ENCODE measurements around the gene SIK3.
A peak's percentile ranks its signal among the peaks of the same experiment; 100 is the strongest.

The SIK3 gene

DNA sequence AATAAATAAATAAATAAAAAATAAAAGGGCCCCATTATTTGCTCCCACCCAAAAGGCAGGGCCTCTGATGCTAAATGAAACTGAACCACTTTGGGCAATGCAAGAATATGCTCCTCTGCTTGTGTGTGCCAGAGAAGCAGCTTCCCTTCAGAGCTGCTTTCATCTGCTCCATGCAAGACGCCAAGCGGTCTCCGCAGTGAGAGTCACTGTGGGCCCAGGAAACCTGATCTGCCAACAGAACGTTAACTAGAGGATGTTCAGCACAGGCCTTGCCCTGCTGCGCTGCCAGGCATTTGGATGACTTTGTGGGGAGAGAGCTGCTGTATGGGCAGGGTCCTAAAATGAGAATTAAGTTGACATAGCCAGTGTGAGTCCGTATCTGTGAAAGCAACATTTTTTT is 217.1 kb downstream of the SIK3 start:
- Histone ChIP-seq H3K36me3 (ENCODE audit: insufficient read depth, low read length) (no peaks in the 10 kb centered on the region), H3K4me1 (ENCODE audit: insufficient read depth, low read length) (no peaks in the 10 kb centered on the region), H3K79me2 (ENCODE audit: insufficient read depth, low read length) (no peaks in the 10 kb centered on the region), H3K27ac (ENCODE audit: low read length) (no peak overlapping the region), H4K20me1 (ENCODE audit: insufficient read depth, low read length) (no peaks in the 10 kb centered on the region), H2AFZ (ENCODE audit: low read depth, low read length) (no peak overlapping the region), H3K9ac (ENCODE audit: low read depth, low read length) (no peak overlapping the region), H3K4me2 (ENCODE audit: insufficient read depth, low read length) (no peak overlapping the region), H3K27me3 (ENCODE audit: insufficient read depth, low read length, poor library complexity) (no peaks in the 10 kb centered on the region), H3K9me3 (ENCODE audit: insufficient read depth, low read length, severe bottlenecking) (no peaks in the 10 kb centered on the region), H3K4me3 (ENCODE audit: low read depth in 1 of 2, low read length in 2 of 2) (no peak overlapping the region)
- TF ChIP-seq EZH2 (IDR thresholded peaks at IDR 0.05; ENCODE audit: borderline replicate concordance, low read depth, low read length, severe bottlenecking), result no peak
- DNase-seq (no peak), ATAC-seq (ENCODE audit: insufficient read depth, low read depth) (no peak)

- no peaks in the 10 kb centered on the region for H3K27me3 ChIP-seq (ENCODE audit: insufficient read depth, low read length, poor library complexity)
- DNase-seq (peak; percentile 20), ATAC-seq (ENCODE audit: insufficient read depth, low read depth) (peak; percentile 90)
- peaks cover 8% of the 10 kb centered on the region for H3K36me3 ChIP-seq (ENCODE audit: insufficient read depth, low read length)
- no peaks in the 10 kb centered on the region for H4K20me1 ChIP-seq (ENCODE audit: insufficient read depth, low read length)
- no peak overlapping the region for H3K4me2 ChIP-seq (ENCODE audit: insufficient read depth, low read length)
- H3K27ac ChIP-seq (ENCODE audit: low read length), result no peak overlapping the region
- H3K79me2 ChIP-seq (ENCODE audit: insufficient read depth, low read length), result no peaks in the 10 kb centered on the region
- no peak overlapping the region for H3K4me3 ChIP-seq (ENCODE audit: low read depth in 1 of 2, low read length in 2 of 2)
- no peaks in the 10 kb centered on the region for H3K4me1 ChIP-seq (ENCODE audit: insufficient read depth, low read length)
- no peak overlapping the region for H2AFZ ChIP-seq (ENCODE audit: low read depth, low read length)
- H3K9ac ChIP-seq (ENCODE audit: low read depth, low read length), result no peak overlapping the region
- TF ChIP-seq CTCF (IDR thresholded peaks at IDR 0.05; ENCODE audit: borderline replicate concordance, extremely low read depth, low read length, poor library complexity, severe bottlenecking), result peak; percentile 77
- no peak for TF ChIP-seq EZH2 (IDR thresholded peaks at IDR 0.05; ENCODE audit: borderline replicate concordance, low read depth, low read length, severe bottlenecking)
- no peaks in the 10 kb centered on the region for H3K9me3 ChIP-seq (ENCODE audit: insufficient read depth, low read length, severe bottlenecking)
These were observed 218.2 kb downstream of the SIK3 start for GRCh38 chr11:116879800-116880625.

GRCh38 chr11:116876656-116877055 is 221.6 kb downstream of the SIK3 start:
- Histone ChIP-seq H4K20me1 (ENCODE audit: insufficient read depth, low read length) (no peaks in the 10 kb centered on the region), H3K4me2 (ENCODE audit: insufficient read depth, low read length) (no peak overlapping the region), H3K79me2 (ENCODE audit: insufficient read depth, low read length) (no peaks in the 10 kb centered on the region), H3K27me3 (ENCODE audit: insufficient read depth, low read length, poor library complexity) (no peaks in the 10 kb centered on the region), H3K36me3 (ENCODE audit: insufficient read depth, low read length) (peaks cover 39% of the 10 kb centered on the region), H3K4me1 (ENCODE audit: insufficient read depth, low read length) (no peaks in the 10 kb centered on the region), H3K9me3 (ENCODE audit: insufficient read depth, low read length, severe bottlenecking) (no peaks in the 10 kb centered on the region), H3K9ac (ENCODE audit: low read depth, low read length) (no peak overlapping the region), H2AFZ (ENCODE audit: low read depth, low read length) (no peak overlapping the region), H3K27ac (ENCODE audit: low read length) (no peak overlapping the region), H3K4me3 (ENCODE audit: low read depth in 1 of 2, low read length in 2 of 2) (no peak overlapping the region)
- TF ChIP-seq EZH2 (IDR thresholded peaks at IDR 0.05; ENCODE audit: borderline replicate concordance, low read depth, low read length, severe bottlenecking) (no peak), CTCF (IDR thresholded peaks at IDR 0.05; ENCODE audit: borderline replicate concordance, extremely low read depth, low read length, poor library complexity, severe bottlenecking) (no peak)
- DNase-seq, result no peak
- ATAC-seq (ENCODE audit: insufficient read depth, low read depth), result no peak

GRCh38 chr11:116875194-116875593 is 223.0 kb downstream of the SIK3 start:
- Histone ChIP-seq H3K36me3 (ENCODE audit: insufficient read depth, low read length) (peaks cover 50% of the 10 kb centered on the region), H3K27ac (ENCODE audit: low read length) (no peak overlapping the region), H2AFZ (ENCODE audit: low read depth, low read length) (no peak overlapping the region), H3K9ac (ENCODE audit: low read depth, low read length) (no peak overlapping the region), H3K9me3 (ENCODE audit: insufficient read depth, low read length, severe bottlenecking) (no peaks in the 10 kb centered on the region), H3K4me1 (ENCODE audit: insufficient read depth, low read length) (no peaks in the 10 kb centered on the region), H3K4me2 (ENCODE audit: insufficient read depth, low read length) (no peak overlapping the region), H3K4me3 (ENCODE audit: low read depth in 1 of 2, low read length in 2 of 2) (no peak overlapping the region), H3K79me2 (ENCODE audit: insufficient read depth, low read length) (no peaks in the 10 kb centered on the region), H3K27me3 (ENCODE audit: insufficient read depth, low read length, poor library complexity) (no peaks in the 10 kb centered on the region), H4K20me1 (ENCODE audit: insufficient read depth, low read length) (no peaks in the 10 kb centered on the region)
- ATAC-seq (ENCODE audit: insufficient read depth, low read depth) (no peak), DNase-seq (no peak)
- TF ChIP-seq CTCF (IDR thresholded peaks at IDR 0.05; ENCODE audit: borderline replicate concordance, extremely low read depth, low read length, poor library complexity, severe bottlenecking) (no peak), EZH2 (IDR thresholded peaks at IDR 0.05; ENCODE audit: borderline replicate concordance, low read depth, low read length, severe bottlenecking) (no peak)
